GM21529 (cell line): ENCODE data around the gene ROBO1.

Experiments used
- ATAC-seq: cut with Tn5 transposase; IDR thresholded peaks from one replicate; pipeline ENCODE4 v1.9.1; 2021; ENCODE audit not compliant: unreplicated experiment

The ROBO1 gene

GRCh38 chr3:79385211-79385610 lies 382.6 kb downstream of the ROBO1 start:
- ATAC-seq: no peak

GRCh38 chr3:79383402-79384012 lies 384.3 kb downstream of the ROBO1 start:
- no peak for ATAC-seq

- no peak for ATAC-seq
Observed at GRCh38 chr3:79380581-79380980, 387.2 kb downstream of the ROBO1 start.

GRCh38 chr3:79378064-79378463 lies 389.7 kb downstream of the ROBO1 start:
- ATAC-seq: no peak

- ATAC-seq: no peak
Observed at GRCh38 chr3:79369306-79369705, 398.5 kb downstream of the ROBO1 start.

- ATAC-seq: no peak
Observed at GRCh38 chr3:79368403-79368802, 399.4 kb downstream of the ROBO1 start.

GRCh38 chr3:79367803-79368202 lies 400.0 kb downstream of the ROBO1 start:
- ATAC-seq: no peak

- no peak for ATAC-seq
Observed at GRCh38 chr3:79367066-79367465, 400.7 kb downstream of the ROBO1 start.

- no peak for ATAC-seq
Observed at GRCh38 chr3:79366414-79366813, 401.4 kb downstream of the ROBO1 start.

GRCh38 chr3:79364784-79365183 lies 403.0 kb downstream of the ROBO1 start:
- ATAC-seq: no peak

- ATAC-seq: no peak
Observed at GRCh38 chr3:79362571-79363270, 405.1 kb downstream of the ROBO1 start.

GRCh38 chr3:79361748-79362378 lies 405.9 kb downstream of the ROBO1 start:
- ATAC-seq: peak; percentile 87

- ATAC-seq: no peak
Observed at GRCh38 chr3:79358327-79358726, 409.5 kb downstream of the ROBO1 start.

GRCh38 chr3:79354179-79354688 lies 413.6 kb downstream of the ROBO1 start:
- no peak for ATAC-seq

GRCh38 chr3:79351699-79352098 lies 416.1 kb downstream of the ROBO1 start:
- no peak for ATAC-seq

- ATAC-seq: no peak
Observed at GRCh38 chr3:79344876-79345871, 422.6 kb downstream of the ROBO1 start.

- ATAC-seq: no peak
Observed at GRCh38 chr3:79341961-79342360, 425.8 kb downstream of the ROBO1 start.

- ATAC-seq: no peak
Observed at GRCh38 chr3:79339846-79340245, 428.0 kb downstream of the ROBO1 start.

- ATAC-seq: no peak
Observed at GRCh38 chr3:79337798-79338197, 430.0 kb downstream of the ROBO1 start.

- no peak for ATAC-seq
Observed at GRCh38 chr3:79329154-79329553, 438.6 kb downstream of the ROBO1 start.

GRCh38 chr3:79326642-79327041 lies 441.2 kb downstream of the ROBO1 start:
- ATAC-seq: no peak
